ENCODE results near the gene CXCL17. TPM values are rescaled to one million over a fixed set of nuclear protein-coding genes. Genes with fewer than 3 reads are reported as not detected.

The CXCL17 gene
- total and polyA plus RNA-seq, 10 donors: 0.11 to 0.19 (median 0.12) TPM; not detected in 7

GRCh38 chr19:42410371-42410770 lies 32.4 kb downstream of the CXCL17 start:
- no peak overlapping the region for H3K4me3 ChIP-seq
- H3K4me1 ChIP-seq: peaks cover 0 to 32% (median 15%) of the 10 kb centered on the region in 6 donors
- H3K9me3 ChIP-seq: no peaks in the 10 kb centered on the region
- TF ChIP-seq POLR2A (IDR thresholded peaks at IDR 0.05) (no peak), POLR2AphosphoS5 (IDR thresholded peaks at IDR 0.05) (peak in 2 of 3 donors; percentile 12 to 60), CTCF (IDR thresholded peaks at IDR 0.05 in 8 of 11, conservative IDR thresholded peaks at IDR 0.05 in 3 of 11) (no peak)
- intact Hi-C loops (cut with DNase I; ENCODE audit: low total_unique reads): no loop called here
- no peaks in the 10 kb centered on the region for H3K27me3 ChIP-seq (replicated peaks in 1 of 7)
- peaks cover 0 to 98% (median 34%) of the 10 kb centered on the region in 6 donors for H3K36me3 ChIP-seq
- no peak for DNase-seq
- H3K27ac ChIP-seq: no peak overlapping the region
- WGBS, 5 donors: 94 to 97% (median 95%) methylated on average over 28 to 30 of the region's 30 CpGs

GRCh38 chr19:42409477-42409876 lies 33.3 kb downstream of the CXCL17 start:
- Histone ChIP-seq H3K9me3 (no peaks in the 10 kb centered on the region), H3K36me3 (peaks cover 0 to 98% (median 40%) of the 10 kb centered on the region in 6 donors), H3K27me3 (replicated peaks in 1 of 7) (no peaks in the 10 kb centered on the region), H3K27ac (peak overlapping the region in 5 of 8 donors; percentile 7 to 41 (median 21)), H3K4me1 (peaks cover 0 to 32% (median 15%) of the 10 kb centered on the region in 6 donors), H3K4me3 (no peak overlapping the region)
- no peak for TF ChIP-seq CTCF (IDR thresholded peaks at IDR 0.05 in 8 of 11, conservative IDR thresholded peaks at IDR 0.05 in 3 of 11)
- peak in 2 of 3 donors; percentile 33 to 51 for TF ChIP-seq POLR2AphosphoS5 (IDR thresholded peaks at IDR 0.05)
- WGBS, 5 donors: 51 to 90% (median 74%) methylated on average over 6 of the region's 6 CpGs
- intact Hi-C loops (cut with DNase I; ENCODE audit: low total_unique reads): no loop called here
- DNase-seq: no peak

- Histone ChIP-seq H3K27ac (no peak overlapping the region), H3K27me3 (replicated peaks in 1 of 7) (no peaks in the 10 kb centered on the region), H3K4me1 (peaks cover 0 to 33% (median 15%) of the 10 kb centered on the region in 6 donors), H3K4me3 (no peak overlapping the region), H3K36me3 (peaks cover 0 to 96% (median 38%) of the 10 kb centered on the region in 6 donors), H3K9me3 (no peaks in the 10 kb centered on the region)
- intact Hi-C loops (cut with DNase I; ENCODE audit: low total_unique reads): no loop called here
- no peak for TF ChIP-seq CTCF (IDR thresholded peaks at IDR 0.05 in 8 of 11, conservative IDR thresholded peaks at IDR 0.05 in 3 of 11)
- no peak for TF ChIP-seq POLR2AphosphoS5 (IDR thresholded peaks at IDR 0.05)
- TF ChIP-seq POLR2A (IDR thresholded peaks at IDR 0.05): no peak
- WGBS, 5 donors: 96 to 100% (median 98%) methylated on average over 10 of the region's 10 CpGs
- DNase-seq: no peak
Observed at GRCh38 chr19:42407816-42408175, 35.0 kb downstream of the CXCL17 start.

- no peak overlapping the region for H3K4me3 ChIP-seq
- no peaks in the 10 kb centered on the region for H3K9me3 ChIP-seq
- no peak for DNase-seq
- H3K27ac ChIP-seq: no peak overlapping the region
- H3K36me3 ChIP-seq: peaks cover 0 to 95% (median 38%) of the 10 kb centered on the region in 6 donors
- WGBS, 5 donors: 92 to 96% (median 96%) methylated on average over 16 to 30 of the region's 30 CpGs
- H3K4me1 ChIP-seq: peaks cover 2 to 34% (median 18%) of the 10 kb centered on the region in 6 donors
- intact Hi-C loops (cut with DNase I; ENCODE audit: low total_unique reads): no loop called here
- H3K27me3 ChIP-seq (replicated peaks in 1 of 7): no peaks in the 10 kb centered on the region
- no peak for TF ChIP-seq CTCF (IDR thresholded peaks at IDR 0.05 in 8 of 11, conservative IDR thresholded peaks at IDR 0.05 in 3 of 11)
- peak in 2 of 3 donors; percentile 20 to 45 for TF ChIP-seq POLR2AphosphoS5 (IDR thresholded peaks at IDR 0.05)
Observed at GRCh38 chr19:42407085-42407815, 35.5 kb downstream of the CXCL17 start.
